H9 (cell line): ENCODE results near the gene NID1. TPM values are rescaled to one million over a fixed set of nuclear protein-coding genes. Genes with fewer than 3 reads are reported as not detected.

ENCODE experiments used
- DNase-seq: peaks from one replicate; pipeline ENCODE4 v3.0.0-alpha.2; 2017
- H2AFZ ChIP-seq: one replicate; pipeline ENCODE4 v1.6.1; 2013; ENCODE audit warnings: mild to moderate bottlenecking, low read length, control low read depth, moderate library complexity
- H2AK5ac ChIP-seq: 2 replicates; pipeline ENCODE4 v1.6.1; 2013; ENCODE audit warnings: low read length, control low read depth, mixed read lengths; ENCODE audit not compliant: insufficient read length
- H2BK120ac ChIP-seq: one replicate; pipeline ENCODE4 v1.6.1; 2013; ENCODE audit warnings: low read depth, mild to moderate bottlenecking, low read length, control low read depth, inconsistent platforms; ENCODE audit not compliant: poor library complexity, severe bottlenecking
- H2BK12ac ChIP-seq: 2 replicates; pipeline ENCODE4 v1.6.1; 2013; ENCODE audit warnings: low read length, control low read depth, mixed read lengths, low read depth; ENCODE audit not compliant: insufficient read length
- H2BK15ac ChIP-seq: 2 replicates; pipeline ENCODE4 v1.6.1; 2013; ENCODE audit warnings: low read depth, low read length, control low read depth
- H2BK20ac ChIP-seq: one replicate; pipeline ENCODE4 v1.6.1; 2013; ENCODE audit warnings: low read depth, mild to moderate bottlenecking, low read length, control low read depth, inconsistent platforms; ENCODE audit not compliant: poor library complexity, severe bottlenecking
- H2BK5ac ChIP-seq: 2 replicates; pipeline ENCODE4 v1.6.1; 2013; ENCODE audit warnings: low read length, control low read depth, mixed read lengths; ENCODE audit not compliant: insufficient read length
- H3K14ac ChIP-seq: 2 replicates; pipeline ENCODE4 v1.6.1; 2013; ENCODE audit warnings: low read length, control low read depth; ENCODE audit not compliant: insufficient read depth
- H3K18ac ChIP-seq: 2 replicates; pipeline ENCODE4 v1.6.1; 2013; ENCODE audit warnings: low read depth, mild to moderate bottlenecking, mixed read lengths, low read length, control low read depth; ENCODE audit not compliant: insufficient read length
- H3K23ac ChIP-seq: 2 replicates; pipeline ENCODE4 v1.6.1; 2013; ENCODE audit warnings: low read length, control low read depth, mixed read lengths, low read depth; ENCODE audit not compliant: insufficient read length
- H3K23me2 ChIP-seq: 2 replicates; pipeline ENCODE4 v1.6.1; 2013; ENCODE audit warnings: low read depth, mild to moderate bottlenecking, mixed read lengths, low read length, control low read depth; ENCODE audit not compliant: insufficient read length, poor library complexity, severe bottlenecking
- H3K27ac ChIP-seq: 2 replicates; pipeline ENCODE4 v1.5.1; 2013; ENCODE audit warnings: low read length, control low read depth, mixed read lengths, low read depth; ENCODE audit not compliant: insufficient read length
- H3K27me3 ChIP-seq: 2 replicates; pipeline ENCODE4 v1.6.1; 2013; ENCODE audit warnings: low read length, control low read depth, inconsistent platforms; ENCODE audit not compliant: insufficient read depth
- H3K4ac ChIP-seq: 2 replicates; pipeline ENCODE4 v1.6.1; 2013; ENCODE audit warnings: low read depth, mild to moderate bottlenecking, control low read depth, inconsistent platforms, low read length, moderate library complexity
- H3K4me1 ChIP-seq: 2 replicates; pipeline ENCODE4 v1.6.1; 2013; ENCODE audit warnings: low read length, control low read depth, inconsistent platforms; ENCODE audit not compliant: insufficient read depth
- H3K4me2 ChIP-seq: 2 replicates; pipeline ENCODE4 v1.6.1; 2013; ENCODE audit warnings: low read length, control low read depth, mixed read lengths; ENCODE audit not compliant: insufficient read length, insufficient read depth
- H3K56ac ChIP-seq: 2 replicates; pipeline ENCODE4 v1.6.1; 2013; ENCODE audit warnings: low read depth, mild to moderate bottlenecking, mixed read lengths, low read length, control low read depth; ENCODE audit not compliant: insufficient read length
- H3K79me1 ChIP-seq: 2 replicates; pipeline ENCODE4 v1.6.1; 2013; ENCODE audit warnings: low read depth, mild to moderate bottlenecking, moderate library complexity, low read length, control low read depth, inconsistent platforms; ENCODE audit not compliant: insufficient read depth, poor library complexity, severe bottlenecking
- H3K79me2 ChIP-seq: 2 replicates; pipeline ENCODE4 v1.6.1; 2013; ENCODE audit warnings: low read length, control low read depth, inconsistent platforms; ENCODE audit not compliant: insufficient read depth
- H3K9ac ChIP-seq: 2 replicates; pipeline ENCODE4 v1.6.1; 2013; ENCODE audit warnings: low read length, control low read depth, mixed read lengths; ENCODE audit not compliant: insufficient read length; ENCODE audit errors: extremely low read depth
- H3K9me3 ChIP-seq: one replicate; pipeline ENCODE4 v1.6.1; 2013; ENCODE audit warnings: low read depth, low read length, inconsistent platforms; ENCODE audit not compliant: control insufficient read depth
- H3T11ph ChIP-seq: one replicate; pipeline ENCODE4 v1.6.1; 2013; ENCODE audit warnings: mild to moderate bottlenecking, low read length, control low read depth, inconsistent platforms
- H4K20me1 ChIP-seq: one replicate; pipeline ENCODE4 v1.6.1; 2013; ENCODE audit not compliant: control insufficient read depth, insufficient read length, insufficient read depth
- H4K5ac ChIP-seq: 2 replicates; pipeline ENCODE4 v1.6.1; 2013; ENCODE audit warnings: low read depth, mild to moderate bottlenecking, mixed read lengths, low read length, control low read depth; ENCODE audit not compliant: insufficient read length
- H4K8ac ChIP-seq: replicated peaks from 2 replicates; pipeline ENCODE4 v1.6.1; 2013; ENCODE audit warnings: low read length, control low read depth, mixed read lengths, low read depth; ENCODE audit not compliant: insufficient read length
- H4K91ac ChIP-seq: 2 replicates; pipeline ENCODE4 v1.6.1; 2013; ENCODE audit warnings: low read depth, mild to moderate bottlenecking, moderate library complexity, mixed read lengths, low read length, control low read depth; ENCODE audit not compliant: insufficient read length
- H3K27ac Mint-ChIP-seq, 3 experiments: 2 replicates in 2 of 3; 3 replicates in 1 of 3; pipeline ENCODE4 v1.8.0; 2020 to 2021; ENCODE audit warnings: mixed read lengths in 3 of 3, mild to moderate bottlenecking in 1 of 3, moderate library complexity in 1 of 3
- H3K27me3 Mint-ChIP-seq: 2 replicates; pipeline ENCODE4 v1.8.0; 2021; ENCODE audit warnings: low read depth, mild to moderate bottlenecking, moderate library complexity, mixed read lengths
- H3K36me3 Mint-ChIP-seq, 3 experiments: 2 replicates in 2 of 3; 3 replicates in 1 of 3; pipeline ENCODE4 v1.8.0; 2020 to 2021; ENCODE audit warnings: low read depth in 3 of 3, mixed read lengths in 3 of 3; ENCODE audit not compliant: insufficient read depth in 1 of 3
- H3K4me1 Mint-ChIP-seq, 2 experiments: 2 replicates each; pipeline ENCODE4 v1.8.0; 2020; ENCODE audit warnings: mixed read lengths in 2 of 2
- H3K4me3 Mint-ChIP-seq, 2 experiments: 2 replicates in 1 of 2; 3 replicates in 1 of 2; pipeline ENCODE4 v1.8.0; 2020 to 2021; ENCODE audit warnings: mild to moderate bottlenecking in 2 of 2, mixed read lengths in 2 of 2, moderate library complexity in 1 of 2
- H3K9me3 Mint-ChIP-seq, 2 experiments: 2 replicates in 1 of 2; 3 replicates in 1 of 2; pipeline ENCODE4 v1.8.0; 2020; ENCODE audit warnings: mild to moderate bottlenecking in 2 of 2, mixed read lengths in 2 of 2, moderate library complexity in 1 of 2
- WGBS: extraction: QIAGEN DNeasy Blood & Tissue Kit; methylation state at CpG from one replicate; pipeline ENCODE4 v1.1.7; 2013; ENCODE audit warnings: missing lambda C conversion rate, low lambda C conversion rate, mixed read lengths; ENCODE audit not compliant: insufficient read length; ENCODE audit errors: extremely low coverage; 5-methylcytosine and 5-hydroxymethylcytosine counted together
- total RNA-seq: library from RNA; stranded (reverse); gene quantifications from 2 replicates; pipeline ENCODE4 v1.2.1, GENCODE V29; 2021
- TF ChIP-seq, protein P1 (sequence below): fragments of 200-600 bp; sonication (generic); conservative IDR thresholded peaks from 3 replicates; pipeline ENCODE4 v1.8.0; 2021; ENCODE audit warnings: antibody characterized with exemption, mild to moderate bottlenecking

The NID1 gene
- total RNA-seq, 1 experiment from 2014 or later = 28.5 TPM

DNA sequence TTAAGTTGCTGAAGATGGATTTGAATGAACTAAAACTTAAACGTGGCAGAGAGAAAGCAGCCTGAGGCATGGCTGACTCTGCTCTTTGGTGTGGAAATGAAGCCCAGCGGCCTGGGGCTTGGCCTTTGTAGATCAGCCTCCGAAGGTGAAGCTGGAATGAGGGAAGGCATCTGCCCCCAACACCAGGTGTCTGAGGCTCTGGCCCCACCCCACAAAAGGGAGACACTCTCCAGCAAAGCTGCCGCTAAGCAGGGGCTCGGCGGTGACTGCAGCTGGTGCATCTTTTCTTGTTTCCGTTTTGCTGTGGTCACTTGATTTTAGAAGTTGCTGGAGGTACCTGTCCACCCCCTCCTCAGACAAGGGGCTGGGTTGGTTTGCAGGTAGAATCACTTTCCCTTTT lies 38.2 kb upstream of the NID1 start:
- Histone ChIP-seq H3K56ac (no peak overlapping the region), H3T11ph (no peak overlapping the region), H3K18ac (no peak overlapping the region), H3K79me1 (no peaks in the 10 kb centered on the region), H3K9ac (no peak overlapping the region), H3K4ac (no peak overlapping the region), H3K27ac (no peak overlapping the region), H2BK15ac (no peak overlapping the region), H3K9me3 (no peaks in the 10 kb centered on the region), H2BK12ac (no peak overlapping the region), H4K8ac (no peak overlapping the region), H4K5ac (no peak overlapping the region), H3K23ac (no peak overlapping the region), H4K20me1 (no peaks in the 10 kb centered on the region), H2BK5ac (no peak overlapping the region), H3K79me2 (no peaks in the 10 kb centered on the region), H2BK20ac (no peak overlapping the region), H2AFZ (no peak overlapping the region), H4K91ac (no peak overlapping the region), H3K4me2 (no peak overlapping the region), H2AK5ac (no peak overlapping the region), H3K27me3 (no peaks in the 10 kb centered on the region; the same call in 1 of the 2 replicates), H3K4me1 (peaks cover 2% of the 10 kb centered on the region; the same call in 1 of the 2 replicates), H2BK120ac (no peak overlapping the region), H3K14ac (no peak overlapping the region), H3K23me2 (no peaks in the 10 kb centered on the region)
- no peaks in the 10 kb centered on the region for H3K36me3 Mint-ChIP-seq
- H3K27ac Mint-ChIP-seq = peak overlapping the region in 1 of 3 experiments; percentile 9; a peak in 2 of 7 replicates
- H3K9me3 Mint-ChIP-seq = no peaks in the 10 kb centered on the region
- H3K27me3 Mint-ChIP-seq = peaks cover 4% of the 10 kb centered on the region
- H3K4me1 Mint-ChIP-seq = peaks cover 10 to 12% of the 10 kb centered on the region in 2 experiments
- TF ChIP-seq, protein P1, sequence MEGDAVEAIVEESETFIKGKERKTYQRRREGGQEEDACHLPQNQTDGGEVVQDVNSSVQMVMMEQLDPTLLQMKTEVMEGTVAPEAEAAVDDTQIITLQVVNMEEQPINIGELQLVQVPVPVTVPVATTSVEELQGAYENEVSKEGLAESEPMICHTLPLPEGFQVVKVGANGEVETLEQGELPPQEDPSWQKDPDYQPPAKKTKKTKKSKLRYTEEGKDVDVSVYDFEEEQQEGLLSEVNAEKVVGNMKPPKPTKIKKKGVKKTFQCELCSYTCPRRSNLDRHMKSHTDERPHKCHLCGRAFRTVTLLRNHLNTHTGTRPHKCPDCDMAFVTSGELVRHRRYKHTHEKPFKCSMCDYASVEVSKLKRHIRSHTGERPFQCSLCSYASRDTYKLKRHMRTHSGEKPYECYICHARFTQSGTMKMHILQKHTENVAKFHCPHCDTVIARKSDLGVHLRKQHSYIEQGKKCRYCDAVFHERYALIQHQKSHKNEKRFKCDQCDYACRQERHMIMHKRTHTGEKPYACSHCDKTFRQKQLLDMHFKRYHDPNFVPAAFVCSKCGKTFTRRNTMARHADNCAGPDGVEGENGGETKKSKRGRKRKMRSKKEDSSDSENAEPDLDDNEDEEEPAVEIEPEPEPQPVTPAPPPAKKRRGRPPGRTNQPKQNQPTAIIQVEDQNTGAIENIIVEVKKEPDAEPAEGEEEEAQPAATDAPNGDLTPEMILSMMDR = no peak
- WGBS = no CpG with 5 or more reads among the region's 7 CpGs
- DNase-seq = peak; percentile 76
- 0 out of 5 replicates have a peak overlapping the region, but pooled peaks of 1 of the 2 experiments have one; percentile 30 for H3K4me3 Mint-ChIP-seq
